GM19193 (cell line): ENCODE results near the gene WDR46.

ENCODE experiments used
- POLR2A ChIP-seq: IDR thresholded peaks from 4 replicates; pipeline ENCODE4 v1.6.1; 2011; ENCODE audit not compliant: insufficient read depth, insufficient read length; ENCODE audit errors: extremely low read depth

WDR46 gene

DNA sequence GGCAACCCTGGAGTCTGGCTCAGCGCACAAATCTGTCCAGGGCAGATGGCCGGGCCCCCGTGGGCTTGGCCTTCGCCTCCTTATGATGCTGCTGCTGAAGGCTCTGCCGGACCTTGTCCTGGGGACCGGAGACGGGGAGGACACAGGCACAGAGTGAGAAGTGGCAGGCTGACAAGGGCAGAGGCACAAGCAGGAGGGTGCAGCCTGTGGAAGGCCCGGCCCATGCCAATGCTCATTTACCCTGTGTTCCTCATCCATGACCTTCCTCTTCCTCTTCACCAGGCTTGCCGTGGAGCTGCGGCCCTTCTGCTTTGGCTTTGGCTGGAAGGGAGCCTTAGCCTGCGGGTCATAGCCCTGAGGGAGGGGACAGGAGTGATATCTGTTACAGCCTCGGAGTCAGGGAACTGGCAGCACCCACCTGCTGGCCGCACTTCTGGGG is 9.8 kb downstream of the WDR46 start:
- no peak for TF ChIP-seq POLR2A

DNA sequence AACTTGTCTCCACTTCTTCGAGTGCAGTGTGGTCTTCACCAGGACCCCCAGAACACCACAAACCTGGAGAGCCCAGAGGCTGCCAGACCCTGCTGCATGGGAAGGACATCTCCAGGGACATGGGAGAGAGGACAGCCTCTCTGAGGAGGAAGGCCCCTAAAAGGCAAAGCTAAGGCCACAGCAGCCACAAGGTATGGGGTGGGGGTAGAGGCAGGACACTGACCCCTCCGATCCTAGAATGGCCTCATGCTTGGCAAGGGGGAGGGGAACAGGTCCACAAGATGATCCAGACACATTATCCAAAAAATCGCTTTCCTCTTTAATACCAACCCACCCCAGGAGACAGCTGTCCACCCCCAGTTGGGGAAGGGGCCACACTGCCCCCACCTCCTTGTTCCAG is 10.2 kb downstream of the WDR46 start:
- TF ChIP-seq POLR2A, result no peak

DNA sequence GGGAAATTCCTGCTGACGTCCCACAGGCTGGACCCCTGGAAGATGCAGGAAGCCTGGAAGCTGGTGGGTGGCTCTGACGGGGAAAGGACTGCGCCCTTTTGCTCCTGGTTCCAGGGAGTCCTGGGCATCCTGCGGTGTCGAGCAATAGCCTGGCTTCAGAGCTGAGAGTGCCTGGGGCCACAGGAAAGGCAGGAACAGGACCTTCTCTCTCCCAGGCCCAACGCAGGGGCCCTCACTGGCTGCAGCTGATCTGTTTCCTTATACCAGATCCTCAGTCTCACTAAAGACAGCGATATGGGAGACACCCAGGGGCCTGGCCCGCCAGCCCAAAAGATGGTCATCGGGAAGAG is 10.7 kb downstream of the WDR46 start:
- no peak for TF ChIP-seq POLR2A

DNA sequence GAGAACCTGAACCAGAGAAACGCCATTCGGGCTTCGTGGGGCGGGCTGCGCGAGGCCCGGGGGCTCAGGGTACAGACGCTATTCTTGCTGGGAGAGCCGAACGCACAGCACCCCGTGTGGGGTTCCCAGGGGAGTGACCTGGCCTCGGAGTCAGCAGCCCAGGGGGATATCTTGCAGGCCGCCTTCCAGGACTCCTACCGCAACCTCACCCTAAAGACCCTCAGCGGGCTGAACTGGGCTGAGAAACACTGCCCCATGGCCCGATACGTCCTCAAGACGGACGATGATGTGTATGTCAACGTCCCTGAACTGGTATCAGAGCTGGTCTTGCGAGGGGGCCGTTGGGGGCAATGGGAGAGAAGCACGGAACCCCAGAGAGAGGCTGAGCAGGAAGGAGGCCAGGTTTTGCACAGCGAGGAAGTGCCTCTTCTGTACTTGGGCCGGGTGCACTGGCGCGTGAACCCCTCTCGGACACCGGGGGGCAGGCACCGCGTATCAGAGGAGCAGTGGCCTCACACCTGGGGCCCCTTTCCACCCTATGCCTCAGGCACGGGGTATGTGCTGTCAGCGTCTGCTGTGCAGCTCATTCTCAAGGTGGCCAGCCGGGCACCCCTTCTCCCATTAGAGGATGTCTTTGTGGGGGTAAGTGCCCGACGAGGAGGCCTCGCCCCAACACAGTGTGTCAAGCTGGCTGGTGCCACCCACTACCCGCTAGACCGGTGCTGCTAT is 11.2 kb downstream of the WDR46 start:
- TF ChIP-seq POLR2A, result no peak

DNA sequence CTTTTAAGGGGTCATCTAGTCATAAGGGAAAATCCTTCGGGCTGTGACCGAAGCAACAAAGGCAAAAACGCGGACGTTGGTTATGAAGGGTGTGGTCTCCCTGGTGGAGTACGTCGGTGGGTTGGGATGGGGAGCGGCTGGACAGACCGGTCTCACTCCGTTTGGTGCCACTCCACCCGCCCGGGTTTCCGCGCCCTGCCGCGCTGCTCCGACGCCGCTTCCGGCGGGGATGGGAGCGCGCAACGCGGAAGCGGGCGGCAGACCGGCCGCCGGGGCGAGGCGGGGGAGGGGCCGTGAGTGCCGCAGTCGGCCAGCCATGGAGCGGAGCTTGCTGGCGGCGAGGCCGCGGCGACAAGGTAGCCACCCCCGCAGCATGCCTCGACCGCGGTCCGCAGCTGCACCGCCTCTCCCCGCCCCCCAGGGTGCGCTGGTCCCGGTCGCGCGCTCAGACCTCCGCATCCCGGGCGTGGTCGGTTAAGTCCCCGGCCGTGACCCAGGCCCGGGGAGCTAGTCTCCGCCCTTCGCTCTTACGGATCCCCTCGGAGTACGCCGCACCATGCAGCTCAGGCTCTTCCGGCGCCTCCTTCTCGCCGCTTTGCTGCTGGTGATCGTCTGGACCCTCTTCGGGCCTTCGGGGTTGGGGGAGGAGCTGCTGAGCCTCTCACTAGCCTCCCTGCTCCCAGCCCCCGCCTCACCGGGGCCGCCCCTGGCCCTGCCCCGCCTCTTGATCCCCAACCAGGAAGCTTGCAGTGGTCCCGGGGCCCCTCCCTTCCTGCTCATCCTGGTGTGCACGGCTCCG is 12.0 kb downstream of the WDR46 start, which contains the start of gene B3GALT4:
Gene B3GALT4, plus strand, starts transcription at position 260 of the 799 bp plus-strand sequence. Its CDS starts 297 bp downstream, at position 557.
- peak; percentile 80 for TF ChIP-seq POLR2A

DNA sequence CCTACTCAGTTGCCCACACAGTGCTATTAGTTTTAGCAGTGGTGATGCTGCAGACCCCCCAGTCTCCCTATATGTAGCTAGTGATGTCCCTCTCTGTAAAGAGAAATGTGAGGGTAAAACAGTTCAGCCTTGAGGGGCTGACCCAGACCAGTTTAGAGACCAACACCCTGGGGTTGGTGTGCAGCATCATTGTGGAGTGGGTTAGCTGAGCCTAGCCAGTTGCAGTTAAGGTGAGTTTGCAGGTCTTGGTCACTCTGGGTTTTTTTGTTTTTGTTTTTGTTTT is 12.5 kb downstream of the WDR46 start:
- no peak for TF ChIP-seq POLR2A

DNA sequence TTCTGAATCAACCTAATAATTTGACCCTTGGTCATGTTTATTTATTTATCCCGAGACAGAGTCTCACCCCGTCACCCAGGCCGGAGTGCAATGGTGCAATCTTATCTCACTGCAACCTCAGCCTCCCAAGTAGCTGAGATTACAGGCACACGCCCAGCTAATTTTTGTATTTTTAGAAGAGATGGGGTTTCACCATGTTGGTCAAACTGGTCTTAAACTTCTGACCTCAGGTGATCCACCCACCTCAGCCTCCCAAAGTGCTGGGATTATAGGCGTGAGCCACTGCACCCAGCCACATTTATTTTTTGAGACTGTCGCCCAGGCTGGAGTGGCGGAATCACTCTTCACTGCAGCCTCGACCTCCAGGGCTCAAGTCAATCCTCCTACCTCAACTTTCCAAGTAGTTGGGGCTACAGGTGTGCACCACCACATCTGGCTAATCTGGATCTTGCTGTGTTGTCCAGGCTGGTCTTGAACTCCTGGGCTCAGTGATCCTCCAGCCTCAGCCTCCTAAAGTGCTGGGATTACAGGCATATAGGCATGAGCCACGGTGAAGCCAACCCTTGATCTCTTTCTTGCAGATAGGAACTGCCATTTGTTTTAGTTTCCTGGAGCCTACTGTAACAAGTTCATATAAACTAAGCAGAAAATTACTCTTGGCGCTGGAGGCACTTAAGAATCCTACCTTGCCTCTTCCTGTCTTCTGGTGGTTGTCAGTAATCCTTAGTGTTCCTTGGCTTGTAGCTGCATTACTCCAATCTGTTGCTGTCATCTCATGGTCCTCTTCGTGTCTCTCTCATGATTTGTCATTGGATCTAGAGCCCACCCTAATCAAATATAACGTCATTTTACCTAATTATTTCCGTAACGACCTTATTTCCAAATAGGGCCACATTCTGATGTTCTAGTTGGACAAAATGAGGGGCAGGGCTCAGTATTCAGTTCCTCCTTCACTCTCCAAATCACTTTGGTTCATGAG is 14.8 kb downstream of the WDR46 start:
- peak; percentile 38 for TF ChIP-seq POLR2A

DNA sequence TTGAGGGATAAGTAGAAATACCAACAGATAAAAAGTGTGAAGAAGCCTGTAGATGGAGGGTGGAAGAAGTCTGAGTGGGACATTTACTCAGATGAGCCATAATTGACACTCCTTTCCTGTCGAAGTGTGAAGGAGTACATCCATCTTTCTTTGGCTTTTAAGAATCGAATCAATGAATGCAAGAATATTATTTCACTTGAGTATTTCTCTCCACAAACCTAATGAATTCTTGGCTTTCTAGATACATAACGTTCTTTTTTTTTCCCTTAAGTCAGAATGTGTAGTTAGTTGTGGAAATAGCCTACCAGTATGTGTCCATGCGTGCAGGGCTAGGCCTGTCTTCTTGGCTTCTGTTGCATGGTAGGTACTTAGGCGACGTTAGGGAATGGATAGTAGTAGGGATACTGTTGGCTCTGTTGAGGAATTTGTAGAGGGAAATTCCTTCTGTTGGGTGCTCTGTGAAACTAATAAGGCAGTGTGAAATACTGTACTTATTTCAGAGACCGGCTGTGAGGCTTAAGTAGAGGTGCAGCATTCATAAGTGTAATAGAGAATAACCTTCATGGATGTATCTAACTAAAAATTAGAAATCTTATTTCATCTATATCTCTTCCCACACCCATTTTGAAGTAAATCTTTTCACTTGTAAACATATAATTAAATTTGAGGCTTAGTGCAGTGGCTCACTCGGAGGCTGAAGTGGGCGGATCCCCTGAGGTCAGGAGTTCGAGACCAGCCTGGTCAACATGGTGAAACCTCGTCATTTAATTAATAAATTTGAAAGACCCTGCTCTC is 15.7 kb downstream of the WDR46 start:
- TF ChIP-seq POLR2A, result no peak

DNA sequence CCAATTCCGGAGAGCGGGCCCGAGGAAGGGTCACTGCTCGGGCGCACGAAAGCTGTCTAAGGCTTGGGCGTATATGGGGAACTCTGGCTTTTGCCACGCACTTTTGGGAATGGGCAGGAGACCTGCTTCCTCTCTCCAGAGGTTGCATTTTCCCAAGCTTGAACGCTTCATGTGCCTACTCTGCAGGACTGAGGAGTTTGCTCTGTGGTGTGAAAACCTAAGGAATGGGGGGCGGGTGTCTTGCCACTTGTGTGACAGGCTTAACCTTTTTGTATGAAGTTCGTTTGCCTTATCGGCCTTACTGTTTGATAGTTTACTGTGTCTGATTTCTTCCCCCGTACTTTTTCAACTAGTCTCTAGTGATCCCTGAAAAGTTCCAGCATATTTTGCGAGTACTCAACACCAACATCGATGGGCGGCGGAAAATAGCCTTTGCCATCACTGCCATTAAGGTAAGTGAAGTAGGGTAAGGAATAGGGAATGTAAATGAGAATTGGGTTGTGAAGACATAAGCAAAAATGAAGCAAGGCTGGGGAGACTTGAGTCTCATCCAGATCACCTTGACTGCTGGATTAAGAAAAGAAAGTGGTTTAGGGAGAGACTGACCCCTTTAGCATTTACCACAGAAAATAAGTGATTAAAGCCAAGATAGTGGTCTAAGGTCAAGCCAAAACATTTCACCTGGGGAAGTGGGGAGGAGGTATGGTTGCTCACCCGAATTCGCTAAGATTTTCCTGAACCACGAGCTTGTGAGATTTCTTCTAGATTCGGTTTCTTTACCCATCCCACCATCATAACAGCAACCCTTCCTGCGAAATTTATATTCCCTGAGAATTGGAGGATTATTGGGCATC is 16.5 kb downstream of the WDR46 start:
- no peak for TF ChIP-seq POLR2A

DNA sequence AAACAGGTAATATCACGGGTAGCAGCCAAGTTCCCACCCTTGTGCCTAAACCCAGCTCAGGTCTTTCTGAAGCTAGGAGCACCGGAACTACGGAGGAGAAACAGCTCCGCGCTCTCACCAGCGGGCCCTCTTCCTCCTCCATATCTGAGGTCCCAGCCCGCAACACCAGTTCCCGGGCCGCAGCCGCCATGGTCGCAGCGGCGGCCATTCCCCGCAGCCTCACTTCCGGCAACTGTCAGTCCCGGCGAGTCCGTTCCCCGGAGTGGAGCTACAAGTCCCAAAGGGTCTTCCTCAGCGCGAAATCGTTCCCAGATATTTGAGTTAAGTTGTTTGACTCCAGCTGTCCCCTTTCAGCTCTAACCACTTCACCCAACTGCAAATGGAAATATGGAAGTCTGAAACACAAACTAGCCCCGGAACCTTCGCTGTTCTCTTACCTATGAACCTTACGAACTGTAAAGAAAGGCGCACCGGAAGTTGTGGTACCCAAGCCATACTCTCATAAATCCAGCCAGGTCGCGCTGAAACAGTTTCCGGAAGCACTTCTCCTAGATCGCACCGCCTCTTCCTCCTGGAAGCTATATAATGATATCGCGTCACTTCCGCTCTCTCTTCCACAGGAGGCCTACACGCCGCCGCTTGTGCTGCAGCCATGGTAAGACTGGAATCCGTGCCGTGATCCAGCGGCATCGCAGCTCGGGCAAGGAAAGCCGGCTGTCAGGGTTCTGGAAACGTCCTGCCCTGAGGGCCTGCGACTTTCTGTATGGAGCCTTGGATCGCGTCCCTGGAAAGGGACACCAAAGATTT is 17.4 kb downstream of the WDR46 start, which contains the start of the genes RPS18 and VPS52:
Gene RPS18, plus strand, starts transcription at position 608 of the 807 bp plus-strand sequence. Its CDS starts 45 bp downstream, at position 653.
Gene VPS52, minus strand, starts transcription at position 409 of the 807 bp plus-strand sequence. Its CDS starts 201 bp downstream, at position 208.
- peak; percentile 99 for TF ChIP-seq POLR2A

DNA sequence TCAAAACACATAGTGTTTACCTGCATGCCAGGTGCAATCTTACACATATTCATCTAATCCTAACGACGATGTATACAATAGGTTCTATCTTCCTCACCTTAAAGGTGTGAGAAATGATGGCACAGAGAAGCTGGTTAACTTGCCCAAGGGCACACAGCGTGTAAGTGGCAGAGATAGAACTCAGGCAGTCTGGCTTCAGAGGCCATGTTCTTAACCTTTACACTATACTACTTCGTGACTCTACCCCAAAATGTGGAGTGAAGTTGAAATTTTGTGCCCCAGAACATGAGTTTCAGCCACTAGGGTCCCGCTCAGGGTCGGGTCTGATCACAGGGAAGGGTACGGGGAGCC is 17.9 kb downstream of the WDR46 start:
- no peak for TF ChIP-seq POLR2A

DNA sequence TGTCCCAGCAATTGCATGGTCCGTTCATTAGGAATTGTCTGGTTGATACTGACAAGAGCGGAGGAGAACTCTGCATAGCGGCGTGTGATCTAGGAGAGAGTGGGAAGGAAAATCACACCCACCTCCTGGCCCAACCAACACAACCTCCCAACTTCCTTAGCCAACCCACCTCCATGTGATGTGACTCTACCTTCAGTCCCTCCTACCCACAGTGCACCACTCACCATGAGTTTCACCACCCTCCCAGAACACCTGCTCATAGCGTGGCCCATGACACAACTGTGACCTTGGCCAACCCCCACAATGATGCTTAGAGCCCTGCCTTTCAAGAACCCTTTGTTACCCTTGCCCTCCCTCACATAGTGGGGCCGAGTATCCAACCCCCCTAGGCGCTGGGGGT is 25.0 kb downstream of the WDR46 start:
- TF ChIP-seq POLR2A, result no peak
